NCI-H526 treated with DMSO at 0.1 percent for 48 hours (cell line): Measurements from ENCODE around the gene MAPK8IP1.
"Not testable (repeated sequence)": the region's sequence is repeated elsewhere in the genome, so short reads cannot be mapped to it uniquely, and the experiment has no call there.

ENCODE experiments used
- DNase-seq: peaks from one replicate; lab custom pipeline; 2025; lab: John Stamatoyannopoulos, UW

Gene MAPK8IP1

DNA sequence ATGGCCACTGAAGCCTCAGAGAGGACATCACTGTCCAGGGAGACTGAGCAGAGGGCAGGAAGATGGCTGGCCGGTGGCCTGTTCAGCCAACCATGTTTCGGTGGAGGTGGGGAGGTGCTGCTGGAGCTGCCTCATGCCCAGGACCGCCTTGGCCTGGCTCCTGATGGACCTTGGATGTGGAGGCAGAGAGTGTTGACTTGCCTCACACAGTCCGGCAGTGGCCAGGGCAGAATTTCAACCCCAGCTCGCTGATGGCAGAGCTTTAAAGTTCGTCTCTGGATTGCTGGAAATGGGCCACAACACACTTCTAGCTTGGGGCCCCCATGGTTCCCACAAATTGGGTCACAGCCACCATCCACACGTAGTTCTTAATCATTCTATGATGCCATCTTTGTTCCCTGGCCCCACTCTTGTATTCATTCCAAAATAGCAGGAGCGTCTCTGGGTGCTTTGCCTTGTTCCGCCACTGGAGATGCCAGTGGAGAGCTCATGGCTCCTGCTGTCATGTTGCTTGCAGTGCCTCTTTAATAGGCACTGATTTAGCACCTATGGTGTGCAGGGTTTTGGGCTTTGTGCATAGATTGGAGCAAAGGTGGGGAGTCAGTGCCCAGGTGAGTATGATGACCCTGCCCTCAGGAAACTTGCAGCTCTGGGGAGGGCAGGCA lies 5.6 kb downstream of the MAPK8IP1 start:
- DNase-seq: no peak

DNA sequence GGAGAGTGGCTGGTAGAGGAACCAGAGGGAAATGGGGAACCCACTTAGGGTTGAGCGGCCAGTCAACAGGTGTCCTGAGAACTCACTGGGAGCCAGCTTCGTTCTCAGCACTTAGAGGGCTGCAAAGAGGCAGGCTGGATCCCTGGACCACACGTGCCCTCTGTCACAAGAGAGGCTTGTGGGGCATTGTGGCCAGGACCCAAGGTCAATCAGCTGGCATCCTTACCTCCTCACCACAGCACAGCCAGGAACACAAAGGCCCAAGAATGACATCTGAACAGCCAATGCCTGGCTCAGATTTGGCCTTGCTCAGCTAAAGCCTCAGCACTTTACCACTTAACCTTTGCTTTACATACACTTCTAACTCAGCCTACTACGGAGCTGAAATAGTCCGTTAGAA lies 7.4 kb downstream of the MAPK8IP1 start:
- no peak for DNase-seq

DNA sequence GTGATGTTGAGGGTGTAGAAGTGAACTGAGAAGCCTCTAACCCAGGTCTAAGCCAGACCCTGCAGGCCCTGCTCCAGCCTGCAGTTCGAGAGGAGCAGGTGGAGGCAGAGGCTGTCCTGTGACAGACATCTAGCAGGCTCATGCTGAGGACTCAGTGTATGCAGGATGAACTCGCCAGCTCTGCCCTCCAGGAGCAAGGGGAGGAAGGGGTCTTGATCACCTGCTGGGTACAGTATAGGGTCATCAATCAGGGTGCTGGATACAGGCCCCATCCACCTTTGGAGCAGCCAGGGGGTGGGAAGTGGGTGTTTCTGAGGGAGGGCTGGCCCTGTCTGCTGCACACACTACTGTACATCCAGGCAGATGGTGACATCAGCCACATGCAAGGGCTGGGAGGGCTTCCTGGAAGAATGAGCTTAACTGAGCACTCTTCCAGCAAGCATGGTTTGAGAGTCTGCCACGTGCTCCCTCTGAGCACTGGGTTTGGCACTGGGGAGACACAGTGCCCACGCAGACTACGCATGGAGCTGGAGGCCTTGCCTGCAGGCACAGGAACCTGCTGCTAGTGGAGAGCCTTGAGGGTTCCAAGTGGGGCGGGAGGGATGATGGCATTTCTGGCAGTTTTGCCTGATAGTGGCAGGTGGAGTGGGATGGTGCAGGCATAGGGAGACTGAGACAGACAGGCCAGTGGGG lies 9.2 kb downstream of the MAPK8IP1 start:
- DNase-seq: no peak

DNA sequence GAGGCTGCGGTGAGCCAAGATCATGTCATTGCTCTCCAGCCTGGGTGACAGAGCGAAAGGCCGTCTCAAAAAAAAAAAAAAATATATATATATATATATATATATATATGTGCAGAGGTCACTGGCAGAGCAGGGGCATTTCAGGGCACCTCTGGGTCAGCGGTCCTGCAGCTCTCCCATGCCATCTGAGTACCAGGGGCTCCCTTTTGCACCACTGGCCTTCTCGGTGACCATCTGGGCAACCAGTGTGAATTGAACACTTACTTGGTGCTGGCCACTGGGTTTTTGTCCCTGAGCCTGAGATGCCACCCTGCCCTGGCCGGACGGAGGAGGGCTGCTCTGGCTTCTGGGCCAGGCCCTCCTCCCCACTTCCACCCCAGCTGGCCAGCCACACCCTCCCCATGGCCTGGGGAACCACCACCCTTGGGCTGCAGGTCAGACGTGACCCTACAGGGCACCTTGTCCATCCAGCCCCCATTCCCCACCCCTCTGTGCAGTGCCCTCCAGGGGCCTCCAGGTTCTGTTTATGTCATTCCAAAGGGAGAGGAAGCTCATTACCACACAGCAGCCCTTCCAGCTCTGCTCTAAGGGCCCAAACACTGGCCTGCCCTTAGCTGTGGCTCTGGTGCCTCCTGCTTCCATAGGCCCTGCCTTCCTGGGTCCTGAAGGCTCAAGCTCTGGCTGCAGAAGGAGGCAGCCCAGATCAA lies 10.3 kb downstream of the MAPK8IP1 start:
- no peak for DNase-seq

DNA sequence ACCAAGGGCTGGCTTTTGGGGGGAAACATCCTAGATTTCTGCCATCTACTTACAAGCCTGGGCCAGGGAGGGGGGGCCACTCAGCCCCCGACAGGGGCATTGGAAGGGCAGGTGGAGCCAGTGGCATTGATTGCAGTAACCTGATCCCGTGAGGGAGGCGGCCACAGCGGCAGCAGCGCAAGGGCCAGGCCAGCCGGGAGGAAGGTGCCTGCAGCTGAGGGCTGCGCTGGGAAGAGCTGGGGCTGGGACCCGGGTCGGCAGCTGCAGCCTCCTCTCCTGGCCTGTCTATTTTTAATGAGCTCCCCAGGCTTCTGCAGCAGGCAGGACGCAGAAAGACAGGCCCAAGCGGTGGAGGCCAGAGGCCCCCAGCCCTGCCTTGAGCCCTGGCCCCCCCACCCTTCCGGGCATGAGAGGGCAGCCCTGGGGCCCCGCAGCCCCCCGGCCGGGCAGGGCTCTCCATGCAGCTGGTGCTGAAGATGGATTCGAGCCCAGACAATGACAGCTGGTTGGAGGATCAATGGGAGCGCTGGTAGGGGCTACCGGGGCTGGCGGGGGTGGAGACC lies 11.1 kb downstream of the MAPK8IP1 start:
- DNase-seq: peak; percentile 83

DNA sequence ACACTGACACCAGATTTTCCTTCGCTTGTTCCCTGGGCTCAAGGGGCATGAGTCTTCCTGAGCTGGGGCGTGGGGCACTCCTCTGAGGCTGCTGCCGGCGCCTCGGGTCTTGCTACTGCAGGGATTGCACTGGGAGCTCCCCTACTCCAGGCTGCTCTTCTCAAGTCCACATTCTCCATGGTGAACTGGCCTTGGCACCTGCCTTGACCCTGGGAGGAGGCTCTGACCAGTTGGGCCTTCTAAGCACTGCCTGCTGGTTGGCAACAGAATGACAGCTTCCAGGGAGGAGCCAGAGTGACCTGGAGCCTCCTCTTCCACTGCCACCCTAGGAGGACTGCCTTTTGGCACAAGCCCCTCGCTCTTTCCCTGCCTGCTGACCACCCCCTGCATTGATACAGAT lies 12.1 kb downstream of the MAPK8IP1 start:
- no peak for DNase-seq

DNA sequence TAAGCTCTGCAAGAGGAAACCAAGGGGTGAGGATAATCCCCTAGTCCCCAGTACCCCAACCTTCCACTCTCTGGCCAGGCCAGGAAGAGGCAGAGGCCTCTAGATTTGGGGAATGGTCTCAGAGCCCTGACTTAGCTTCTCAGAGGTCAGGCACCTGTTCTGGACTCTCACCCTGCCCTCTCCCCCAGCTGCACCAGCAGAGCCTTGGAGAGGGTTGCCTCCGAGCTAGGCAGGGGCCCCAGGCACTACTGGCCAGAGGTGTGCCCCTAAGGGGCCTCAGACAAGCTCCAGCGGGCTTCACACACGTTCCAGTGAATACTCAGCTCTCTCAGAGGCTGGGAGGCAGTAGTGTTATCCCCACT lies 13.6 kb downstream of the MAPK8IP1 start:
- no peak for DNase-seq

DNA sequence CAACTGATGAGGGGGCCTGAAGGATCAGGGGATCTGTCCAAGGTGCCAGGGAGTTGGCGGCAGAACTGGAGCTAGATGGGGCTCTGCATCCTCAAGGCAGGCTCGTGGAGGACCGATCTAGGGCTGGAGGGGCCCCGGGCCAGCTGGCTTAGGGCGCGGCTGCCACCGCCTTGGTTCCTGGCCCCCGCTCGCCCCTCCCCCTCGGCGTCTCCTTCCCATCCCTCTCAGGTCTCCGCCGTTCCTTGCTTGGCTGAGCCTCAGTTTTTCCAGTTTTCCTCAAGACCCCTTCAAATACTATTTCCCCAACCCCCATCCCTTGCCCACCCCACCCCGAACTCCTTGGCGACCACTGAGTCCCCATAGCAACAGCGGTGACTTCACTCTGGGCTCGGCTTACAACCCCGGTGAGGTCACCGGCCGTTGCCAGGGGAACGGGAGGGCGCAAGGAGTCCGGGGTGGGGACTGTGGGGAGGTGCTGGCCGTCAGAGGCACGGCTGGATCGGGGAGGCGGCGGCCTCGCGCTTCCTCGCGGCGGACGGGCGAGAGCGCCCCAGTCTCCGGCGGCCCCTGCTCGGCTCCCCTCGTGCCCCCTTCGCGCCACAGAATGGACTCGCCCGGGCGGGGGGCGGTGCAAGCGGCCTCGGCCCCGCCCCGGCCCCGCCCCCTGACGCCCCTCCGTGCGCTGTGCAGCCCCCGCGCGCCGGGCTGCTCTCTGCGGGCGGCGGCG lies 14.2 kb downstream of the MAPK8IP1 start:
- DNase-seq: peak; percentile 36

DNA sequence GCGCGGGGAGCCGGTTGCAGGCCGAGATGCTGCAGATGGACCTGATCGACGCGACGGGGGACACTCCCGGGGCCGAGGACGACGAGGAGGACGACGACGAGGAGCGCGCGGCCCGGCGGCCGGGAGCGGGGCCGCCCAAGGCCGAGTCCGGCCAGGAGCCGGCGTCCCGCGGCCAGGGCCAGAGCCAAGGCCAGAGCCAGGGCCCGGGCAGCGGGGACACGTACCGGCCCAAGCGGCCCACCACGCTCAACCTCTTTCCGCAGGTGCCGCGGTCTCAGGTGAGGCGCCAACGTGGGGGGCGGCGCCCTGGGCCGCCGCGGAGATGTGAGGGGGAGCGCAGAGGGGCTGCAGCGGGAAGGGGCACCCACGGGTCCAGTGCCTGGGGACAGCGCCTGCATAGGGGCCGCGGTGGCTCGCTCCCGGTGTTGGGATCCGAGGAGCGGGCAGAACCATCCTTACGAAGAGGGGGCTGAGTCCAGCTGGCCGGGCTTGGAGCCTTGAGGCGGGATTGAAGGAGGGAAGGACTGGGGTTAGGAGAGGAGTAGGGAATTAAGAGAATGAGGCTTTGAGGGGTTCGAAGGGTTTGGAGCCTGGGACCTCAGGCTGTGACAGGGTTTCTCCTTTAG lies 14.8 kb downstream of the MAPK8IP1 start:
- DNase-seq: not testable (repeated sequence)

DNA sequence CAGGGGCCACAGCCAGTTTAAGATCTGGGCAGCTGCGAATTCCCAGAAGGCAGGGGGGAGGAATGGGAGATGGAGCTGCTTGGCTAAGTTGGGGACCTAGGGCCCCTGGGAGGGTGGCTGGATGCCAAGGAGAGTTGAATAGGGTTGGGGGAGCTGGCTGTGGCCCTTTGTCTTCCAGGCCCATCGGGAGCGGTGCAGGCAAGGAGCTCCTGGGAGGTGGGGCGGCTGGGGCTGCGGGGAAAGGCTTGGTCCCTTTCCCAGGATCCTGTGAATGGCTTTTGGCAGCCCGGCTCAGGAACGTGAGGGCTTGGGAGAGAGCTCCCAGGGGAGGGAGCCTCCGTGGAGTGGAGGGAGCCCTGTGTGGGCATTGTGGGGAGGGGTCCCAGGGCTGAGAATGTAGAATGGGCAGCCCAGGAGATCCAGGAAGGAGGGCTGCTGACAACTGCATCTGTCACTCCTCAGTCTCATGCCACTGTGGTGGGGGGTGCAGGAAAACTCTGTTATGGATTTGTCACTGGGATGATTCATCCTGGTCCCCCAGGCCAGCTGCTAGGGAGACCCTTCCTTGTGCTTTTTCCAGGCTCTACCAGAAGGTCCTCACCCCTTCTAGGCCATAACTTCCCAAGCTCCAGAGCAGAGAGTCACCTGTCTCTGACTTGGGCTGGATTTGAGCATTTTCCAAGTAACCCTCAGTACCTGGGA lies 15.6 kb downstream of the MAPK8IP1 start:
- no peak for DNase-seq

DNA sequence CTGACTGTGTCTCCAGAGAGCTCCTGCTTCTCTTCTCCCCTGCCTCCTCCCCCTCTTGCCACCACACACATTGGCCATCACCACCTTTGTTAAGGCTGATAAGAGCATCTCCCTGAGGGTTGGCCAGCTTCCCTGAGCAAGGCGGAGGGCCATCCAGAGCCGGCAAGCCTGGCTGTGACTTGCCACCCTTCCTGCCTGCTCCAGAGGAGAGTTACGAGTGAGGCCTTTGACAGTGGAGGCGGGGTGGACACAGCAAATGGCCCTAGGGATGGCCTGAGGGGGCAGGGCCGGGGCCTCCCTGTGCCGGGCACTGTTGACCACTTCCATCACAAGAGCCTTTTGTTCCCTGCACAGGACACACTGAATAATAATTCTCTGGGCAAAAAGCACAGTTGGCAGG lies 16.2 kb downstream of the MAPK8IP1 start:
- no peak for DNase-seq

DNA sequence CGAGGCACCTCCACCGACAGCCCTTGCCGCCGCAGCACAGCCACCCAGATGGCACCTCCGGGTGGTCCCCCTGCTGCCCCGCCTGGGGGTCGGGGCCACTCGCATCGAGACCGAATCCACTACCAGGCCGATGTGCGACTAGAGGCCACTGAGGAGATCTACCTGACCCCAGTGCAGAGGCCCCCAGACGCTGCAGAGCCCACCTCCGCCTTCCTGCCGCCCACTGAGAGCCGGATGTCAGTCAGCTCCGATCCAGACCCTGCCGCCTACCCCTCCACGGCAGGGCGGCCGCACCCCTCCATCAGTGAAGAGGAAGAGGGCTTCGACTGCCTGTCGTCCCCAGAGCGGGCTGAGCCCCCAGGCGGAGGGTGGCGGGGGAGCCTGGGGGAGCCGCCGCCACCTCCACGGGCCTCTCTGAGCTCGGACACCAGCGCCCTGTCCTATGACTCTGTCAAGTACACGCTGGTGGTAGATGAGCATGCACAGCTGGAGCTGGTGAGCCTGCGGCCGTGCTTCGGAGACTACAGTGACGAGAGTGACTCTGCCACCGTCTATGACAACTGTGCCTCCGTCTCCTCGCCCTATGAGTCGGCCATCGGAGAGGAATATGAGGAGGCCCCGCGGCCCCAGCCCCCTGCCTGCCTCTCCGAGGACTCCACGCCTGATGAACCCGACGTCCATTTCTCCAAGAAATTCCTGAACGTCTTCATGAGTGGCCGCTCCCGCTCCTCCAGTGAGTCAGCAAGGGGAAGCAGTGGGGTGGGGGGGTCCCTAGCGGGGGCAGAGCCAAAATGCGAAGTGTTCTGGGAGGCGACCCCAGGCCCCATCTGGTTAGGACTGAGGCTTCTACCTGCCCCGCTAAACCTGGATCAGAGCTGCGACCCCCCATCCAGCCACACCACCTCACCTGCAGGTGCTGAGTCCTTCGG lies 17.3 kb downstream of the MAPK8IP1 start:
- no peak for DNase-seq

DNA sequence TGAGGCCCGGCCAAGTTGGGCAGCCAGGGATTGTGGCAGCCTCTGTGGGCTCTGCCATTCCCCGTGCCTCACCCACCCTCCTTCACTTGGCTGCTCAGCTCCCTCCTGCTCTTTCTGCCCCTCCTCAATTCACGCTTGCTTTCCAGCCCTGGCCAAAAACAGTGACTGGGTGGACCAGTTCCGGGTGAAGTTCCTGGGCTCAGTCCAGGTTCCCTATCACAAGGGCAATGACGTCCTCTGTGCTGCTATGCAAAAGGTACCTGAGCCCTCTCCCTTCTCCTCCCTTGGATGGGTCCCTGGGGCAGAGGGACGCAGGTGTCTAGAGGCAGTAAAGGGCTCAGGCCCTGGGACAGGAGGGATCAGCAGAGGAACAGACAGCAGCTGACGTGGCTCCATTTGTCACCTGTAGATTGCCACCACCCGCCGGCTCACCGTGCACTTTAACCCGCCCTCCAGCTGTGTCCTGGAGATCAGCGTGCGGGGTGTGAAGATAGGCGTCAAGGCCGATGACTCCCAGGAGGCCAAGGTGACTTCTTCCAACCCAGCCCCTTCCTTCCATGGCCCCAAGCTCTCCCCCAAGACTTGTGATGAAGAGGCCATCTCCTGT lies 19.0 kb downstream of the MAPK8IP1 start:
- DNase-seq: no peak

DNA sequence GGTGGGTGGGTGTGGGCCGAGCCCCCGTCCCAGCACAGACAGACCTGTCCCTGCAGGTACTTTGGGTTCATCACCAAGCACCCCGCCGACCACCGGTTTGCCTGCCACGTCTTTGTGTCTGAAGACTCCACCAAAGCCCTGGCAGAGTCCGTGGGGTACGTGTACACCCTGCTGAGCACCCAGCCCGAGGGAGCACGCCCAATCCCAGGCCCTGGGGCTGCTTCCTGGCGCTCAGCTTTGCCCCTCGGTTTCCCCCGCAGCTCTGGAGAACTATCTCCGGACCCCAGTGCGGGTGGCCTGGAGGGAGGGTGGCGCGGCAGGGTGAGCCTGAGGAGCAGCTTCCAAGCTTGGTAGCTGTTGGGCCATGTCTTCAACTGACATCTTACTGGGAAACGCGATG lies 19.6 kb downstream of the MAPK8IP1 start:
- no peak for DNase-seq

DNA sequence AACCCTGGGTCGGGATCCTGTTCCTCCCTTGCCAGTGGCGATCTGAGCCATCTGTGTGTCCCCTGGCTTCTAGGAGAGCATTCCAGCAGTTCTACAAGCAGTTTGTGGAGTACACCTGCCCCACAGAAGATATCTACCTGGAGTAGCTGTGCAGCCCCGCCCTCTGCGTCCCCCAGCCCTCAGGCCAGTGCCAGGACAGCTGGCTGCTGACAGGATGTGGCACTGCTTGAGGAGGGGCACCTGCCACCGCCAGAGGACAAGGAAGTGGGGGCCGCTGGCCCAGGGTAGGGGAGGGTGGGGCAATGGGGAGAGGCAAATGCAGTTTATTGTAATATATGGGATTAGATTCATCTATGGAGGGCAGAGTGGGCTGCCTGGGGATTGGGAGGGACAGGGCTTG lies 20.1 kb downstream of the MAPK8IP1 start:
- DNase-seq: not testable (repeated sequence)

DNA sequence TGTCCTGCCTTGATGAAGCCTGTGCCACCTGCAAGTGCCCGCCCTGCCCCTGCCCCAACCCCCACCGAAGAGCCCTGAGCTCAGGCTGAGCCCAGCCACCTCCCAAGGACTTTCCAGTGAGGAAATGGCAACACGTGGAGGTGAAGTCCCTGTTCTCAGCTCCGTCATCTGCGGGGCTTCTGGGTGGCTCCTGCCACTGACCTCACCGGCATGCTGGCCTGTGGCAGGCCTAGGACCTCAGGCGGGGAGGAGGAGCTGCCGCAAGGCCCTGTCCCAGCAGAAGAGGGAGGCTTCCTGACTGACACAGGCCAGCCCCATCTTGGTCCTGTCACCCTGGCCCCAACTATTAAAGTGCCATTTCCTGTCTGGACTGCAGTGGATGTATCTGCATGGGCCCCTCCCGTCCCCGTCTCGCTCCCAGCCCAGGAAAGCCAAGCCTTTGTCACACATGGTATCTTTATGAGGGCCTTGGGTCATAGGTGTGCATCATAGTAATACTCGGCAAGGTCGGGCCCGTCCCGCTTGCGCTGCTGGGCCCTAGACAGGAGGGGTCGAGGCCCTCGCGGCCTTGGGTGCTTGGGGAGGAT lies 20.7 kb downstream of the MAPK8IP1 start:
- no peak for DNase-seq

DNA sequence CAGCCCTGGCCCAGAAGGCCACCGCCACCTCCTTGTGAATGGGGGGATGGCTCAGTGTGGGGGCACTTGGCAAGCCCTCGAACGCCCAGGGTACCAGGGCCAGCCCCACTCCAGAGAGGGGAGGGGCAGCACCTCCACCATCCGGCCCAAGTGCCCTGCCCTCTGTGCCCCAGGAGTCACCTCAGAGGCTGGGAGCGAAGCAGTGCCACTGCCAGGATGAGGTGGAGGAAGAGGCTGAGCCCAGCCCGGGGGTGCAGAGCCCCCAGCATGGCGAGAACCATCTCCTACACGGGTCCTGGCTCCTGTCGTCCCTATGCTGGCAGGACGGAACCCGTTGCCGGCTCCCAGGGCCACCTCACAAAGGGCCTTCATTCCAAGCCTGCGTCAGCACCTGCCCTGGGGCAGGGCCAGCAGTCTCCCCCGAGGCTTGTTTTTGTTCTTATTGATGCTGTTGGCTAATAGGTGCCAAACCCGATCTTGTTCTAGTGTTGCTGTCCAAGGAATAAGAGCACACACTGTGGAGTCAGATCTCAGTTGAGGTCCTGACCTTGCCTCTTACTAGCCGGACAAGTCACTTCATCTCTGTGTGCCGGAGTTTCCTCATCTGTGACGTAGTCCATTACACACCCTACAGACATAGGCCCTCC lies 21.6 kb downstream of the MAPK8IP1 start, which contains the start of gene FREY1:
Gene FREY1 (minus strand): TSS at position 307 of the 647 bp plus-strand sequence. CDS start 26 bp downstream, at position 281.
- DNase-seq: no peak

DNA sequence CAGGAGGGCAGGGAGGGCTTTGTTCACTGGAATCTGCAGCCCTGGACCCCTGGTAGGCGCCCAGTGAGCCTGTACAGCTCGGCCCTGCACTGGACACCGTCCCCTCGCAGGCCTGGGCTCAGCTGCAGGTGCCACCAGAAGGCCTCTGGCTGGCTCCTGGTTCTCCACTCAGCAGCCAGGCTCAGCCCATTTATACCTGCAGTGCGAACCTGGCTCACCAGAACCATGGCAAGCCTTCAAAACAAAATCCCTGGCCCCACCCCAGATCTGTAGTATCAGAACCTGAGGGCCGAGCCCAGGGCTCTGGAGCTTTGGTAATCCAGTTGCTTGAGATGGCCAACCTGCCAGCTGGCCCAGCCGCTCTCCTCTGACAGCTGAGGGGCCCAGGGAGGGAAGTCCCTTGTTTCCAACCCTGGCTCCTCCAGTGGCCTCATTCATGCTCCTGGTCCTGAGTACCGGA lies 22.5 kb downstream of the MAPK8IP1 start:
- no peak for DNase-seq
